Lung (tissue), 12 donors: ENCODE measurements around the gene PTGFRN. TPM values are rescaled to one million over a fixed set of nuclear protein-coding genes. Genes with fewer than 3 reads are reported as not detected.

ENCODE experiments used
- ATAC-seq: fragments of 200-7000 bp; cut with Tn5 transposase; one replicate; pipeline ENCODE4 v1.9.1; 2020; ENCODE audit warnings: moderate number of reproducible peaks; ENCODE audit not compliant: insufficient read depth, low FRiP score
- DNase-seq, 3 donors: peaks; one replicate each; pipeline ENCODE4 v3.0.0-alpha.2; 2013 to 2017
- H3K27ac ChIP-seq, 2 donors: one replicate each; pipeline ENCODE4 v1.5.1; 2013; ENCODE audit warnings: mild to moderate bottlenecking in 2 of 2, moderate library complexity in 2 of 2, control low read depth in 1 of 2, inconsistent platforms in 1 of 2, low read depth in 1 of 2, low read length in 1 of 2
- H3K27me3 ChIP-seq, 3 donors: one replicate each; pipeline ENCODE4 v1.5.1; 2013; ENCODE audit warnings: low read length in 2 of 3; ENCODE audit not compliant: control insufficient read depth in 3 of 3, insufficient read depth in 3 of 3
- H3K36me3 ChIP-seq, 4 donors: one replicate each; pipeline ENCODE4 v1.5.1; 2013; ENCODE audit warnings: low read length in 4 of 4, mild to moderate bottlenecking in 1 of 4, moderate library complexity in 1 of 4; ENCODE audit not compliant: control insufficient read depth in 4 of 4, insufficient read depth in 4 of 4
- H3K4me1 ChIP-seq, 5 donors: one replicate each; pipeline ENCODE4 v1.5.1; 2013; ENCODE audit warnings: low read length in 5 of 5, mild to moderate bottlenecking in 2 of 5, moderate library complexity in 1 of 5; ENCODE audit not compliant: control insufficient read depth in 5 of 5, insufficient read depth in 5 of 5
- H3K4me3 ChIP-seq: one replicate; pipeline ENCODE4 v1.5.1; 2013; ENCODE audit warnings: mild to moderate bottlenecking, control low read depth, moderate library complexity
- H3K9ac ChIP-seq, 2 donors: one replicate each; pipeline ENCODE4 v1.5.1; 2013; ENCODE audit warnings: low read length in 2 of 2, control low read depth in 1 of 2; ENCODE audit not compliant: insufficient read depth in 1 of 2
- H3K9me3 ChIP-seq, 4 donors: one replicate each; pipeline ENCODE4 v1.5.1; 2013; ENCODE audit warnings: low read length in 3 of 4, mild to moderate bottlenecking in 1 of 4, moderate library complexity in 1 of 4; ENCODE audit not compliant: control insufficient read depth in 4 of 4, insufficient read depth in 3 of 4
- WGBS, 2 donors: extraction: QIAGEN DNeasy Blood & Tissue Kit; methylation state at CpG; one replicate each; pipeline ENCODE4 v1.1.7; 2013; 5-methylcytosine and 5-hydroxymethylcytosine counted together
- polyA plus RNA-seq, 2 donors: library from polyadenylated mRNA; stranded (reverse); fragments of 200-250 nt; gene quantifications; one replicate each; pipeline ENCODE4 v1.2.1, GENCODE V29; 2013
- total RNA-seq, 2 donors: library from RNA; depleted of rRNA in 1 of 2; stranded (reverse); fragments of >200 nt in 1 of 2; gene quantifications; one replicate each; pipeline ENCODE4 v1.2.1, GENCODE V29; 2014 to 2021
- TF ChIP-seq, protein P1 (sequence below): IDR thresholded peaks from 2 replicates; pipeline ENCODE4 v1.5.1; 2012; ENCODE audit warnings: mild to moderate bottlenecking; ENCODE audit errors: control extremely low read depth, extremely low read depth
- donor health status: control.
- donor health status: control.
- donor health status: Bipolar disorder and iron deficiency.
- donor health status: healthy.
- donor health status: DM: yes; HTN: yes; CAD: no.

Gene PTGFRN
- total and polyA plus RNA-seq, 4 donors: 8.0 to 51.7 (median 24.9) TPM

DNA sequence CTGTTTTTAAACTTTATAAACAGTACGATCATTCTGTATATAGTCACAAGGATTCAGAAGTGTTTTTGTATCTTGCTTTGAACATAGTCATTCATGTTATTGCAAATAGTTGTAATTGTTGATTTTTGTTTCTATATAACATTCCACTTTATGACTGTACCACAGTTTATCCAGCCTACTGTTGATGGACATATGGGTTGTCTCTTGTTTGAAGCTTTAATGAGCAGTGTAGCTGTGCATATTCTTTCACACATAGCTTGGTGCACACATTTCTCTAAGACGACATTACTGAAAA lies 98.0 kb downstream of the PTGFRN start:
- ATAC-seq (no peak), DNase-seq (no peak)
- Histone ChIP-seq H3K27me3 (no peaks in the 10 kb centered on the region), H3K4me3 (no peak overlapping the region), H3K9me3 (no peaks in the 10 kb centered on the region), H3K9ac (no peak overlapping the region), H3K27ac (no peak overlapping the region), H3K4me1 (no peaks in the 10 kb centered on the region), H3K36me3 (no peaks in the 10 kb centered on the region)
- 76 to 79% methylated on average over 2 of the region's 2 CpGs for WGBS, 2 donors
- TF ChIP-seq, protein P1, sequence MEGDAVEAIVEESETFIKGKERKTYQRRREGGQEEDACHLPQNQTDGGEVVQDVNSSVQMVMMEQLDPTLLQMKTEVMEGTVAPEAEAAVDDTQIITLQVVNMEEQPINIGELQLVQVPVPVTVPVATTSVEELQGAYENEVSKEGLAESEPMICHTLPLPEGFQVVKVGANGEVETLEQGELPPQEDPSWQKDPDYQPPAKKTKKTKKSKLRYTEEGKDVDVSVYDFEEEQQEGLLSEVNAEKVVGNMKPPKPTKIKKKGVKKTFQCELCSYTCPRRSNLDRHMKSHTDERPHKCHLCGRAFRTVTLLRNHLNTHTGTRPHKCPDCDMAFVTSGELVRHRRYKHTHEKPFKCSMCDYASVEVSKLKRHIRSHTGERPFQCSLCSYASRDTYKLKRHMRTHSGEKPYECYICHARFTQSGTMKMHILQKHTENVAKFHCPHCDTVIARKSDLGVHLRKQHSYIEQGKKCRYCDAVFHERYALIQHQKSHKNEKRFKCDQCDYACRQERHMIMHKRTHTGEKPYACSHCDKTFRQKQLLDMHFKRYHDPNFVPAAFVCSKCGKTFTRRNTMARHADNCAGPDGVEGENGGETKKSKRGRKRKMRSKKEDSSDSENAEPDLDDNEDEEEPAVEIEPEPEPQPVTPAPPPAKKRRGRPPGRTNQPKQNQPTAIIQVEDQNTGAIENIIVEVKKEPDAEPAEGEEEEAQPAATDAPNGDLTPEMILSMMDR: no peak

- TF ChIP-seq, protein P1: no peak
- DNase-seq (no peak), ATAC-seq (no peak)
- no peak overlapping the region for H3K27ac ChIP-seq
- WGBS, 2 donors: 59 to 69% methylated on average over 2 of the region's 2 CpGs
- no peaks in the 10 kb centered on the region for H3K9me3 ChIP-seq
- H3K4me3 ChIP-seq: no peak overlapping the region
- H3K4me1 ChIP-seq: no peaks in the 10 kb centered on the region
- H3K9ac ChIP-seq: no peak overlapping the region
- H3K27me3 ChIP-seq: no peaks in the 10 kb centered on the region
- H3K36me3 ChIP-seq: no peaks in the 10 kb centered on the region
Measured at GRCh38 chr1:117008656-117009055, 98.9 kb downstream of the PTGFRN start.

GRCh38 chr1:117009132-117009531 lies 99.4 kb downstream of the PTGFRN start:
- no peaks in the 10 kb centered on the region for H3K9me3 ChIP-seq
- no peaks in the 10 kb centered on the region for H3K36me3 ChIP-seq
- DNase-seq: no peak
- TF ChIP-seq, protein P1: no peak
- no peak overlapping the region for H3K27ac ChIP-seq
- H3K4me3 ChIP-seq: no peak overlapping the region
- H3K4me1 ChIP-seq: no peaks in the 10 kb centered on the region
- WGBS, 2 donors: 38 to 50% methylated on average over 3 of the region's 3 CpGs
- no peak overlapping the region for H3K9ac ChIP-seq
- no peaks in the 10 kb centered on the region for H3K27me3 ChIP-seq
- no peak for ATAC-seq

DNA sequence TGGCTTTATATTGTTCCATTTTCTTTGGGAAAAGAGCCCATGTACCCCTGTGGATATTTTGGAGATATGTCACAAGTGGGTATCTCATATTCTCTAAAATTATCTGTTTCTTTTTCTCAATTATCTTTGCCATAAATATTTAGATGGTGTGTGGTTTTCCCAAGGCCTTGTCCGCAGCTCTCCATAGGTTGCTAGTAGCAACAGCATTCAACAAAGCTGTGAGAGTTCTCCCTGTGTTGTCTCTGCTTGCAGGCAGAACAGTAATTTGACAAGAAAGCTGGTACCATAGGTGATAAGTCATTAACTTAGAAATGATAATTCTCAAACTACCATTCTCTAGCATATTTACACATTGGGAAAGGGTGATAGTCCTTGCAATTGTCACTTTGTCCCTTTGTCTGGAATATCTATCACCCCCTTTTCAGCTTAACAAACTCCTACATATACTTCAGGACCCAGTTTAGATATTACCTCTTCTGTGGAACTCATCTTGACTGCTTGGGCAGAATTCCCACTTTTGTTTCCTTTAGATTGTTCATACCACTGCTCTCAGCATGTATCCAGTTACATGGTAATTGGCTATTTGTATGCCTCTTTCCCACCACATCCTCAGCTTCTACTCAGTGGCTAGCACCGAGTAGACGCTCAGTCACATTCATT lies 100.7 kb downstream of the PTGFRN start:
- Histone ChIP-seq H3K9ac (no peak overlapping the region), H3K4me1 (no peaks in the 10 kb centered on the region), H3K4me3 (no peak overlapping the region), H3K36me3 (no peaks in the 10 kb centered on the region), H3K27ac (no peak overlapping the region), H3K27me3 (no peaks in the 10 kb centered on the region), H3K9me3 (no peaks in the 10 kb centered on the region)
- 92 to 95% methylated on average over 3 of the region's 3 CpGs for WGBS, 2 donors
- no peak for ATAC-seq
- TF ChIP-seq, protein P1: no peak
- DNase-seq: no peak
